Skin epidermis (tissue), 12 donors: ENCODE measurements around the gene TPPP2.
A peak's percentile ranks its signal among the peaks of the same experiment; 100 is the strongest.

ENCODE experiments used
- H3K27ac ChIP-seq, 21 experiments: fragments of 200-600 bp; sonication (generic) in 11 of 21; one replicate each; pipeline ENCODE4 v1.5.0; 2020; ENCODE audit warnings: mild to moderate bottlenecking in 3 of 21, inconsistent platforms in 2 of 21, moderate library complexity in 2 of 21
- H3K4me3 ChIP-seq, 7 experiments: fragments of 200-600 bp; sonication (generic) in 2 of 7; one replicate each; pipeline ENCODE4 v1.5.0; 2020; ENCODE audit warnings: inconsistent platforms in 2 of 7, mild to moderate bottlenecking in 2 of 7, moderate library complexity in 1 of 7

The TPPP2 gene

GRCh38 chr14:21015312-21015711 is 14.7 kb upstream of the TPPP2 start:
- Histone ChIP-seq H3K4me3 (no peak overlapping the region), H3K27ac (no peak overlapping the region)

- Histone ChIP-seq H3K4me3 (no peak overlapping the region), H3K27ac (no peak overlapping the region)
Observed at GRCh38 chr14:21016413-21017190, 13.4 kb upstream of the TPPP2 start.

GRCh38 chr14:21017528-21018245 is 12.3 kb upstream of the TPPP2 start:
- no peak overlapping the region for H3K4me3 ChIP-seq
- no peak overlapping the region for H3K27ac ChIP-seq

- Histone ChIP-seq H3K4me3 (no peak overlapping the region), H3K27ac (no peak overlapping the region)
Observed at GRCh38 chr14:21018286-21018685, 11.7 kb upstream of the TPPP2 start.

- H3K27ac ChIP-seq, result peak overlapping the region in 1 of 21 experiments; percentile 27
- H3K4me3 ChIP-seq, result no peak overlapping the region
Observed at GRCh38 chr14:21018781-21019180, 11.2 kb upstream of the TPPP2 start.

- Histone ChIP-seq H3K4me3 (no peak overlapping the region), H3K27ac (peak overlapping the region in 1 of 21 experiments; percentile 8)
Observed at GRCh38 chr14:21019366-21019765, 10.7 kb upstream of the TPPP2 start.

- Histone ChIP-seq H3K4me3 (no peak overlapping the region), H3K27ac (peak overlapping the region in 8 of 21 experiments; percentile 8 to 54 (median 22))
Observed at GRCh38 chr14:21020977-21021545, 9.0 kb upstream of the TPPP2 start.

- Histone ChIP-seq H3K27ac (peak overlapping the region in 8 of 21 experiments; percentile 11 to 85 (median 26)), H3K4me3 (peak overlapping the region in 1 of 7 experiments; percentile 54)
Observed at GRCh38 chr14:21022686-21023085, 7.3 kb upstream of the TPPP2 start.

- Histone ChIP-seq H3K4me3 (peak overlapping the region in 2 of 7 experiments; percentile 54 to 71), H3K27ac (peak overlapping the region in 9 of 21 experiments; percentile 26 to 85 (median 78))
Observed at GRCh38 chr14:21023174-21023573, 6.8 kb upstream of the TPPP2 start.

GRCh38 chr14:21023817-21024584 is 6.0 kb upstream of the TPPP2 start:
- peak overlapping the region in 18 of 21 experiments; percentile 52 to 85 (median 76) for H3K27ac ChIP-seq
- H3K4me3 ChIP-seq, result peak overlapping the region; percentile 47 to 74 (median 67)

GRCh38 chr14:21024585-21025370 is 5.2 kb upstream of the TPPP2 start, which contains the start of gene NDRG2:
NDRG2 (minus strand) TSS chr14:21025061; CDS start chr14:21023315, 1,746 bp downstream.
- Histone ChIP-seq H3K27ac (peak within 1 kb of the TSS in 20 of 21 experiments; percentile 3 to 85 (median 76)), H3K4me3 (peak within 1 kb of the TSS; percentile 47 to 74 (median 67))

GRCh38 chr14:21025371-21026273 is 4.4 kb upstream of the TPPP2 start:
- Histone ChIP-seq H3K27ac (peak overlapping the region in 20 of 21 experiments; percentile 3 to 85 (median 76)), H3K4me3 (peak overlapping the region; percentile 47 to 74 (median 67))

GRCh38 chr14:21026274-21026987 is 3.6 kb upstream of the TPPP2 start:
- peak overlapping the region in 10 of 21 experiments; percentile 21 to 85 (median 78) for H3K27ac ChIP-seq

GRCh38 chr14:21026988-21027315 is 3.1 kb upstream of the TPPP2 start:
- H3K4me3 ChIP-seq, result no peak overlapping the region

More at GRCh38 chr14:21026274-21026987, 3.6 kb upstream of the TPPP2 start:
- H3K4me3 ChIP-seq, result no peak overlapping the region

GRCh38 chr14:21030531-21030930 is 514 bp downstream of the TPPP2 start:
- Histone ChIP-seq H3K27ac (no peak overlapping the region), H3K4me3 (no peak overlapping the region)

More at GRCh38 chr14:21026988-21027315, 3.1 kb upstream of the TPPP2 start:
- peak overlapping the region in 7 of 21 experiments; percentile 21 to 82 (median 76) for H3K27ac ChIP-seq

GRCh38 chr14:21032326-21033132 is 2.5 kb downstream of the TPPP2 start:
- H3K27ac ChIP-seq, result peak overlapping the region in 2 of 21 experiments; percentile 20 to 30
- no peak overlapping the region for H3K4me3 ChIP-seq
